Progenitor cell of endocrine pancreas (in vitro differentiated cells): Measurements from ENCODE around the gene LYPD6. TPM values are rescaled to one million over a fixed set of nuclear protein-coding genes. Genes with fewer than 3 reads are reported as not detected.

Experiments
- DNase-seq: peaks from one replicate; pipeline ENCODE4 v3.0.0; 2021; ENCODE audit warnings: low spot score; ENCODE audit not compliant: unreplicated experiment
- H3K27ac Mint-ChIP-seq: 2 replicates; pipeline ENCODE4 v1.8.0; 2021; ENCODE audit warnings: mild to moderate bottlenecking, moderate library complexity, mixed read lengths
- H3K27me3 Mint-ChIP-seq: 2 replicates; pipeline ENCODE4 v1.8.0; 2021; ENCODE audit warnings: mixed read lengths
- H3K36me3 Mint-ChIP-seq: 2 replicates; pipeline ENCODE4 v1.8.0; 2022; ENCODE audit warnings: mixed read lengths; ENCODE audit not compliant: insufficient read depth
- H3K4me1 Mint-ChIP-seq: 2 replicates; pipeline ENCODE4 v1.8.0; 2021; ENCODE audit warnings: low read depth, mixed read lengths
- H3K4me3 Mint-ChIP-seq: 2 replicates; pipeline ENCODE4 v1.8.0; 2021; ENCODE audit warnings: low read depth, mild to moderate bottlenecking, moderate library complexity, mixed read lengths
- H3K9me3 Mint-ChIP-seq: 2 replicates; pipeline ENCODE4 v1.8.0; 2021; ENCODE audit warnings: low read depth, mixed read lengths
- CTCF ChIP-seq: fragments of 200-600 bp; sonication (generic); IDR thresholded peaks from one replicate; pipeline ENCODE4 v1.5.0; 2021; ENCODE audit warnings: antibody characterized with exemption, mild to moderate bottlenecking; ENCODE audit not compliant: unreplicated experiment
- total RNA-seq: library from RNA; stranded (reverse); gene quantifications from 2 replicates; pipeline ENCODE4 v1.2.1, GENCODE V29; 2021

Gene LYPD6
- total RNA-seq, 1 donor from 2014 or later, result 30.1 TPM

DNA sequence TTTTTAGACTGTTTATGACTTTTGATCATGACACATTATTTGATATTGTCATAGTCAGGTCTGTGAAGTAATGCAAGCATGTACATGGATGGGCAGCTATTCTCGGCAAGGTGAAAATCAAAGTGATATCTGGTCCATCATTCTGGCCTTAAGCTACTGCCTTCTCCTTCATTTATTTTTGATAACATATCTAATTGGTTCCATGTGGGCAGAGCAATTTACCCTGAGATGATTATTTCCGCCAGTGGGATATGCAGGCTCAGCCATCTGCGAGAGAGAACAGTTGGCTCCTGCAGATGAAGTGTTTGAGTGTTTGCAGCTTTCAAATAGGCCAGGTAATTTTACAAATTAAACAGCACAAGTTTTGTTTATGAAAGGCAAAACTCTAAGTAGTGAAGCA, 116.4 kb downstream of the LYPD6 start:
- H3K36me3 Mint-ChIP-seq, result peaks cover 23% of the 10 kb centered on the region
- DNase-seq, result no peak
- no peaks in the 10 kb centered on the region for H3K27me3 Mint-ChIP-seq
- no peak overlapping the region for H3K27ac Mint-ChIP-seq
- no peak for TF ChIP-seq CTCF
- peaks cover 19% of the 10 kb centered on the region for H3K4me1 Mint-ChIP-seq
- no peak overlapping the region for H3K4me3 Mint-ChIP-seq
- no peaks in the 10 kb centered on the region for H3K9me3 Mint-ChIP-seq

- no peaks in the 10 kb centered on the region for H3K27me3 Mint-ChIP-seq
- no peaks in the 10 kb centered on the region for H3K9me3 Mint-ChIP-seq
- no peak for DNase-seq
- peaks cover 25% of the 10 kb centered on the region for H3K36me3 Mint-ChIP-seq
- no peak overlapping the region for H3K4me3 Mint-ChIP-seq
- peaks cover 15% of the 10 kb centered on the region for H3K4me1 Mint-ChIP-seq
- no peak for TF ChIP-seq CTCF
- no peak overlapping the region for H3K27ac Mint-ChIP-seq
These were observed 117.9 kb downstream of the LYPD6 start for GRCh38 chr2:149448315-149448714.

DNA sequence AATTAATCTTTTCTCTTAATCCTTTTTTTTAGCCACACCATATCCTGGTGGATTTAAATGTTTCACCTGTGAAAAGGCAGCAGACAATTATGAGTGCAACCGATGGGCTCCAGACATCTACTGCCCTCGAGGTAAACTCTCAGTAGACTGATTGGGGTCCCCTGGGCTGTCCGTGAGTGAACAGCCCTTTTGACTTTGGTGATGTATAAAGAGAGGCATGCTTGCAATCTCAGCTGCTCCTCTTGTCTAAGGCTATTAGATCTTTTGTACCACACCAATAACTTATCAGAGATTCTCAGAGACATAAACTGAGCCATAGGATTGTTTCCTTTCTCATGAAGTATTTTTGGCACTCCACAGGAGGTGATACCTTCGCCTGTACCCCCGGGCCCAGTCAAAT, 118.6 kb downstream of the LYPD6 start:
- H3K27me3 Mint-ChIP-seq, result no peaks in the 10 kb centered on the region

DNA sequence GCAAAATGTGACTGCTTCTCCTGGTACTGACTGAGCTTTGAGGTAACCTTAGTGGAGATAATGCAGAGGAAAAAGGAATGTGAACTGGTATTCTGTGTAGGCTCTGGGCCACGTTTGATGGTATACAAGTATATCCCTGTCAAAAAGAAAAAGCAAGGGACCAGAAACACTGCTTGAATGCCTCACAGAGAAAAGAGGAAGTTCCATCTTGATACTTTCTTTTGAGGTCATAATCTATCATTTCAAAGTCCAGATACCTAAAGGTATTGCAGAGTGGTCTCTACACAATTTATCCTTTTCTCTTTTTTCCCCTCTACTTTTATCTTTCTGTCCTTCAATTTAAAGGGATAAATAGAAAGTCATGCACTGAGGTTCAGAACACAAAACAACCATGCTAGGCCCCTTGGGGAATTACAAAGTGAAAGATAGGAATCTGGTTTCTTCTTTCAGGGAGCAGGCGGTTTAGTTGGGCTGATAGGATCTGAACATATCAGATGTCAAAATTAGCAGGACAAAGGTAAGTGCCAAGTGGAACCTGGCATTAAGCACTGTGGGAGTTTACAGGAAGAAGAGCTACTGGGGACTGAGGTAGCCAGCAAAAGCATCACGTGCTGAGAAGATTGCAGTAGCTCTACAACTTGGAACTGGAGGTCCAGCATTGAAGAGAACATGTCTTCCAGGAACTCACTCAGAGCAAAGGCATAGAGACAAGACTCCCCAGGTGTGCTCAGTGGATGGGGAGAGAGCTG, 121.2 kb downstream of the LYPD6 start:
- DNase-seq, result no peak
- H3K27ac Mint-ChIP-seq, result no peak overlapping the region
- H3K9me3 Mint-ChIP-seq, result peaks cover 3% of the 10 kb centered on the region
- no peak for TF ChIP-seq CTCF
- no peak overlapping the region for H3K4me3 Mint-ChIP-seq
- peaks cover 28% of the 10 kb centered on the region for H3K36me3 Mint-ChIP-seq
- peaks cover 27% of the 10 kb centered on the region for H3K4me1 Mint-ChIP-seq
- H3K27me3 Mint-ChIP-seq, result no peaks in the 10 kb centered on the region

More for the DNA sequence above, 118.6 kb downstream of the LYPD6 start:
- no peak for TF ChIP-seq CTCF
- H3K27ac Mint-ChIP-seq, result no peak overlapping the region
- H3K4me3 Mint-ChIP-seq, result no peak overlapping the region
- H3K4me1 Mint-ChIP-seq, result peaks cover 22% of the 10 kb centered on the region
- H3K9me3 Mint-ChIP-seq, result no peaks in the 10 kb centered on the region
- no peak for DNase-seq
- H3K36me3 Mint-ChIP-seq, result peaks cover 25% of the 10 kb centered on the region

DNA sequence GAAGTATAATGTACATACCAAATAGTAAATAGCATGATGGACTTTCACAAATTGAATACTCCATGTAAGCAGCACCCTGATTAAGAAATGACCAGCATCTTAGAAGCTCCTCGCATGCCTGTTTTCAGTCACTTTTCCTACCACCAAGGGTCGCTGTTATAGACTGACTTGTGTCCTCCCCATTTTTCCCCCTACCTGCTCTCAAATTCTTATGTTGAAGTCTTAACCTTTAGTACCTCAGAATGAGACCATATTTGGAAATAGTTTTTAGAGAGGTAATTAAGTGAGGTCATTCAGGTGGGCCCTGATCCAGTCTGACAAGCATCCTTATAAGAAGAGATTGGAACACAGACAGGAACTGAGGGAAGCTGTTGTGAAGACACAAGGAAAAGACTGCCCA, 125.9 kb downstream of the LYPD6 start:
- Mint-ChIP-seq H3K27ac (no peak overlapping the region), H3K4me1 (peaks cover 21% of the 10 kb centered on the region), H3K9me3 (peaks cover 29% of the 10 kb centered on the region), H3K27me3 (no peaks in the 10 kb centered on the region), H3K36me3 (peaks cover 46% of the 10 kb centered on the region), H3K4me3 (no peak overlapping the region)
- TF ChIP-seq CTCF, result no peak
- no peak for DNase-seq
